Suppressor macrophage (primary cell): ENCODE results near the gene PMS2.
"Not testable (repeated sequence)": the region's sequence is repeated elsewhere in the genome, so short reads cannot be mapped to it uniquely, and the experiment has no call there.

Source experiments
- DNase-seq, 4 experiments: peaks; one replicate each; pipeline ENCODE4 v3.0.0-alpha.2; 2020 to 2022
- total RNA-seq, 17 experiments: gene quantifications; one replicate each; lab custom pipeline; 2026; ENCODE audit warnings: mixed read lengths in 6 of 17, inconsistent platforms in 3 of 17; lab: John Stamatoyannopoulos, UW

The PMS2 gene
- 2.7 to 22.3 (median 15.5) reads per million in 17 experiments for total RNA-seq

GRCh38 chr7:6008668-6009611 is at the start of gene PMS2, which contains the start of gene AIMP2:
Gene PMS2 (minus strand): TSS chr7:6009049. CDS start chr7:6009019, 30 bp downstream.
Gene AIMP2 (plus strand): TSS chr7:6009272. CDS start chr7:6009364, 92 bp downstream.
- DNase-seq = peak; percentile 98 to 100 (median 99)

GRCh38 chr7:6057316-6058129 is 48.7 kb upstream of the PMS2 start:
- no peak for DNase-seq

- no peak for DNase-seq
These were observed 47.8 kb upstream of the PMS2 start for GRCh38 chr7:6056616-6057015.

GRCh38 chr7:6051185-6051584 is 42.3 kb upstream of the PMS2 start:
- DNase-seq = not testable (repeated sequence)

GRCh38 chr7:6049780-6050179 is 40.9 kb upstream of the PMS2 start:
- DNase-seq = no peak

GRCh38 chr7:6035686-6036085 is 26.8 kb upstream of the PMS2 start:
- no peak for DNase-seq

- DNase-seq = no peak
These were observed 26.3 kb upstream of the PMS2 start for GRCh38 chr7:6035165-6035564.

GRCh38 chr7:6032641-6033040 is 23.8 kb upstream of the PMS2 start:
- no peak for DNase-seq

- DNase-seq = no peak
These were observed 23.3 kb upstream of the PMS2 start for GRCh38 chr7:6032167-6032566.

GRCh38 chr7:6031567-6031966 is 22.7 kb upstream of the PMS2 start:
- DNase-seq = no peak

GRCh38 chr7:6030988-6031387 is 22.1 kb upstream of the PMS2 start, which contains the start of gene ANKRD61:
Gene ANKRD61 (plus strand): TSS chr7:6031376. CDS start chr7:6031376, 0 bp downstream.
- no peak for DNase-seq

- no peak for DNase-seq
These were observed 19.7 kb upstream of the PMS2 start for GRCh38 chr7:6028563-6028962.

- no peak for DNase-seq
These were observed 19.0 kb upstream of the PMS2 start for GRCh38 chr7:6027806-6028365.

GRCh38 chr7:6026820-6027311 is 18.0 kb upstream of the PMS2 start:
- DNase-seq = peak; percentile 74 to 92 (median 86)

GRCh38 chr7:6026011-6026819 is 17.4 kb upstream of the PMS2 start:
- peak; percentile 88 to 92 (median 91) for DNase-seq

GRCh38 chr7:6023974-6024435 is 15.2 kb upstream of the PMS2 start:
- DNase-seq = peak in 3 of 4 experiments; percentile 16 to 33 (median 27)

GRCh38 chr7:6022707-6023106 is 13.9 kb upstream of the PMS2 start:
- no peak for DNase-seq

- DNase-seq = no peak
These were observed 11.8 kb upstream of the PMS2 start for GRCh38 chr7:6020371-6021286.

GRCh38 chr7:6016653-6016966 is 7.8 kb upstream of the PMS2 start:
- DNase-seq = no peak

- no peak for DNase-seq
These were observed 7.2 kb upstream of the PMS2 start for GRCh38 chr7:6015917-6016652.
